HepG2 (cell line): ENCODE results near the gene EAF1. TPM values are rescaled to one million over a fixed set of nuclear protein-coding genes. Genes with fewer than 3 reads are reported as not detected.

Experiments used
- FOXO1 ChIP-seq: sonication (generic); formaldehyde crosslinking; IDR thresholded peaks from 2 replicates; pipeline ENCODE4 v1.4.0; 2020; ENCODE audit warnings: missing genetic modification reagents
- GTF2F1 ChIP-seq: fragments of 150-350 bp; IDR thresholded peaks from 2 replicates; pipeline ENCODE4 v1.6.1; 2014; ENCODE audit warnings: low read length
- HDAC1 ChIP-seq: sonication (generic); formaldehyde crosslinking; IDR thresholded peaks from 2 replicates; pipeline ENCODE4 v1.5.1; 2020; ENCODE audit warnings: mild to moderate bottlenecking, missing genetic modification reagents
- HDAC2 ChIP-seq: sonication (generic); formaldehyde crosslinking; IDR thresholded peaks from 2 replicates; pipeline ENCODE4 v1.4.0; 2020; ENCODE audit warnings: missing genetic modification reagents
- HOXA3 ChIP-seq: sonication (generic); formaldehyde crosslinking; IDR thresholded peaks from 2 replicates; pipeline ENCODE4 v1.5.0; 2020; ENCODE audit warnings: missing genetic modification reagents
- JUND ChIP-seq: sonication (generic); formaldehyde crosslinking; IDR thresholded peaks from 2 replicates; pipeline ENCODE4 v1.8.0; 2022; ENCODE audit warnings: mild to moderate bottlenecking, missing genetic modification reagents
- KLF16 ChIP-seq, 2 experiments: sonication (generic) in 1 of 2; formaldehyde crosslinking in 1 of 2; IDR thresholded peaks; 2 replicates each; pipeline versions ENCODE4 v1.6.1 to v1.8.0; 2016 to 2023; ENCODE audit warnings: missing genetic modification reagents in 2 of 2, missing compliant biosample characterization in 1 of 2
- KLF9 ChIP-seq: IDR thresholded peaks from 2 replicates; pipeline ENCODE4 v1.6.1; 2016; ENCODE audit warnings: low read depth
- MAF1 ChIP-seq: sonication (generic); formaldehyde crosslinking; IDR thresholded peaks from 2 replicates; pipeline ENCODE4 v1.5.0; 2020; ENCODE audit warnings: missing genetic modification reagents, borderline replicate concordance
- MYNN ChIP-seq: sonication (generic); formaldehyde crosslinking; IDR thresholded peaks from 2 replicates; pipeline ENCODE4 v1.4.0; 2020; ENCODE audit warnings: mild to moderate bottlenecking, low read depth, missing genetic modification reagents
- NFKBIZ ChIP-seq: IDR thresholded peaks from 2 replicates; pipeline ENCODE4 v1.6.1; 2018; ENCODE audit warnings: missing genetic modification reagents, missing compliant biosample characterization
- RFX3 ChIP-seq: IDR thresholded peaks from 2 replicates; pipeline ENCODE4 v1.6.1; 2016; ENCODE audit warnings: missing biosample characterization, missing genetic modification reagents
- RXRA ChIP-seq: sonication (generic); formaldehyde crosslinking; IDR thresholded peaks from 2 replicates; pipeline ENCODE4 v1.5.1; 2020; ENCODE audit warnings: missing genetic modification reagents
- TBX3 ChIP-seq: fragments of 450-650 bp; IDR thresholded peaks from 2 replicates; pipeline ENCODE4 v1.6.1; 2017; ENCODE audit warnings: antibody characterized with exemption, mild to moderate bottlenecking, inconsistent platforms, borderline replicate concordance
- TEAD3 ChIP-seq: optimal IDR thresholded peaks from 2 replicates; pipeline ENCODE3; 2016; ENCODE audit warnings: borderline replicate concordance
- ZFP36L1 ChIP-seq: sonication (generic); formaldehyde crosslinking; IDR thresholded peaks from 2 replicates; pipeline ENCODE4 v1.8.0; 2022; ENCODE audit warnings: mild to moderate bottlenecking, missing genetic modification reagents, moderate library complexity
- ZMYM4 ChIP-seq: sonication (generic); formaldehyde crosslinking; IDR thresholded peaks from 2 replicates; pipeline ENCODE4 v1.8.1; 2023; ENCODE audit warnings: mild to moderate bottlenecking, missing genetic modification reagents
- ZNF780A ChIP-seq: sonication (generic); formaldehyde crosslinking; IDR thresholded peaks from 2 replicates; pipeline ENCODE4 v1.8.0; 2022; ENCODE audit warnings: mild to moderate bottlenecking, missing genetic modification reagents, moderate library complexity
- ZSCAN12 ChIP-seq: sonication (generic); formaldehyde crosslinking; IDR thresholded peaks from 2 replicates; pipeline ENCODE4 v1.9.0; 2021; ENCODE audit warnings: mild to moderate bottlenecking, missing genetic modification reagents
- polyA plus RNA-seq, 8 experiments: library from polyadenylated mRNA; depleted of rRNA in 3 of 8; stranded (reverse) in 7 of 8; unstranded in 1 of 8; fragments of >200 nt; fragmentation: Illumina TruSeq in 4 of 8; extraction: Trizol in 4 of 8; gene quantifications; 2 replicates each; pipeline versions ENCODE4 v1.2.1 to v1.2.3, GENCODE V29; 2011 to 2016; ENCODE audit warnings: low read depth in 4 of 8, missing spikeins in 1 of 8, mixed read lengths in 1 of 8; ENCODE audit not compliant: insufficient read depth in 1 of 8
- total RNA-seq, 5 experiments: library from RNA; depleted of rRNA; stranded (reverse); fragments of >200 nt; fragmentation: Illumina TruSeq; extraction: Trizol; gene quantifications; 2 replicates each; pipeline ENCODE4 v1.2.3, GENCODE V29; 2016; ENCODE audit warnings: low read depth in 1 of 5
- TF ChIP-seq, protein P1 (sequence below): IDR thresholded peaks from 2 replicates; pipeline ENCODE4 v1.6.1; 2016; ENCODE audit warnings: low read depth, borderline replicate concordance
- TF ChIP-seq, protein P2 (sequence below): sonication (generic); formaldehyde crosslinking; conservative IDR thresholded peaks from 2 replicates; pipeline ENCODE4 v1.8.1; 2023; ENCODE audit warnings: missing genetic modification reagents
- TF ChIP-seq, protein P3 (sequence below): sonication (generic); formaldehyde crosslinking; IDR thresholded peaks from 2 replicates; pipeline ENCODE4 v1.4.0; 2020; ENCODE audit warnings: mild to moderate bottlenecking, missing genetic modification reagents, borderline replicate concordance
- TF ChIP-seq, protein P4 (sequence below): sonication (generic); formaldehyde crosslinking; IDR thresholded peaks from 2 replicates; pipeline ENCODE4 v1.4.0; 2020; ENCODE audit warnings: missing genetic modification reagents, borderline replicate concordance

Gene EAF1
- total and polyA plus RNA-seq, 2 of the 13 experiments (the other 11 are each of a cell fraction or from before 2014, with no cell fraction given) = 8.1 to 30.0 TPM

DNA sequence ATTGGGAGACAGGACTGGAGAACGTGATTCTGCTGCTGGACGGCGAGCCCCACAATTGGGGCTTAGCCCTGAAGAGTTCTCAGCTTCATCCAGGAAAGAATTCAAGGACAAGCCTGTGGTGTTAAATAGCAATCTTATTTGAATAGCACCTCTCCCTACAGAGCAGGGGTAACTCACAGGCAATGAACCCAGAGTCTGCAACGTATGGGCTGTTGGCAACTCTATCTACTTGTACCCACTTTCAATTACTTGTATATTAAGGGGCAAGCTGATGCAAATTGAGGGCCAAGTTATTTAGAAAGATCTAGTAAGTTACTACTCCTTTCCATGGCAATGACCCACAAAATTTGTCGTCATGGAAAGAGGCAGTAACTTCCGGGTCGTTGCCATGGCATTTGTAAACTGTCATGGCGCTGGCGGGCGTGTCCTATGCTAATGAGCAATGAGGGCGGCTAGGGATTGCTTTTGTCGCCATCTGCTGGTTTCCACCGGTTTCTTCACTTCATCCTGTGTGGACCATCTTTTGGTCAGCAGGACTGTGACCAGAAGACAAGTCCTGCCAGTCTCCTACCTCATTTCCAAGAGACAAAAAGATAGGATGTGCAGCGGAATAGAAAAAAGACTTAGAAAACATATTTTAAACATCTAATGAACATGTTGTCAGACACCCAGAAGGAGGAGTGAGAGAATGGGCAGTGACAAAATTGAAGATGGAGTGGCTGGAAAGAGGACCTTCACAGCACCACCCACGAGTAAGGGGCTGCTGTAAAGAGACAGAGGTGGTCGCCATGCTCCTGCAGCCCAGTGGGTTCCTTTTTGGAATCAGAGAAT lies 49.2 kb upstream of the EAF1 start (continued):
- TF ChIP-seq KLF9 (CRISPR knock-in tag) (no peak), HDAC2 (CRISPR knock-in tag) (peak; percentile 48; the same call in 1 of the 2 replicates), NFKBIZ (CRISPR knock-in tag) (0 out of 2 replicates have a peak, but pooled peaks have one; percentile 50), KLF16 (CRISPR knock-in tag; IDR thresholded peaks at IDR 0.05) (peak in 1 of 2 experiments; percentile 82; a peak in 2 of 4 replicates), HDAC1 (CRISPR knock-in tag) (peak; percentile 59; the same call in 1 of the 2 replicates), ZNF780A (CRISPR knock-in tag) (no peak), JUND (CRISPR knock-in tag) (no peak), GTF2F1 (no peak), TBX3 (no peak), TEAD3 (peak; percentile 55), HOXA3 (CRISPR knock-in tag) (peak; percentile 84; the same call in 1 of the 2 replicates), ZSCAN12 (CRISPR knock-in tag) (no peak), RFX3 (peak; percentile 100), RXRA (CRISPR knock-in tag) (0 out of 2 replicates have a peak, but pooled peaks have one; percentile 22), MYNN (CRISPR knock-in tag) (no peak), FOXO1 (CRISPR knock-in tag) (peak; percentile 20; the same call in 1 of the 2 replicates), ZFP36L1 (no peak), ZMYM4 (CRISPR knock-in tag) (peak; percentile 97), MAF1 (CRISPR knock-in tag) (no peak)
- TF ChIP-seq, protein P1, sequence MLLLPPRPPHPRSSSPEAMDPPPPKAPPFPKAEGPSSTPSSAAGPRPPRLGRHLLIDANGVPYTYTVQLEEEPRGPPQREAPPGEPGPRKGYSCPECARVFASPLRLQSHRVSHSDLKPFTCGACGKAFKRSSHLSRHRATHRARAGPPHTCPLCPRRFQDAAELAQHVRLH = peak; percentile 67; the same call in 1 of the 2 replicates
- TF ChIP-seq, protein P2, sequence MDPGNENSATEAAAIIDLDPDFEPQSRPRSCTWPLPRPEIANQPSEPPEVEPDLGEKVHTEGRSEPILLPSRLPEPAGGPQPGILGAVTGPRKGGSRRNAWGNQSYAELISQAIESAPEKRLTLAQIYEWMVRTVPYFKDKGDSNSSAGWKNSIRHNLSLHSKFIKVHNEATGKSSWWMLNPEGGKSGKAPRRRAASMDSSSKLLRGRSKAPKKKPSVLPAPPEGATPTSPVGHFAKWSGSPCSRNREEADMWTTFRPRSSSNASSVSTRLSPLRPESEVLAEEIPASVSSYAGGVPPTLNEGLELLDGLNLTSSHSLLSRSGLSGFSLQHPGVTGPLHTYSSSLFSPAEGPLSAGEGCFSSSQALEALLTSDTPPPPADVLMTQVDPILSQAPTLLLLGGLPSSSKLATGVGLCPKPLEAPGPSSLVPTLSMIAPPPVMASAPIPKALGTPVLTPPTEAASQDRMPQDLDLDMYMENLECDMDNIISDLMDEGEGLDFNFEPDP (CRISPR knock-in tag) = no peak
- TF ChIP-seq, protein P3, sequence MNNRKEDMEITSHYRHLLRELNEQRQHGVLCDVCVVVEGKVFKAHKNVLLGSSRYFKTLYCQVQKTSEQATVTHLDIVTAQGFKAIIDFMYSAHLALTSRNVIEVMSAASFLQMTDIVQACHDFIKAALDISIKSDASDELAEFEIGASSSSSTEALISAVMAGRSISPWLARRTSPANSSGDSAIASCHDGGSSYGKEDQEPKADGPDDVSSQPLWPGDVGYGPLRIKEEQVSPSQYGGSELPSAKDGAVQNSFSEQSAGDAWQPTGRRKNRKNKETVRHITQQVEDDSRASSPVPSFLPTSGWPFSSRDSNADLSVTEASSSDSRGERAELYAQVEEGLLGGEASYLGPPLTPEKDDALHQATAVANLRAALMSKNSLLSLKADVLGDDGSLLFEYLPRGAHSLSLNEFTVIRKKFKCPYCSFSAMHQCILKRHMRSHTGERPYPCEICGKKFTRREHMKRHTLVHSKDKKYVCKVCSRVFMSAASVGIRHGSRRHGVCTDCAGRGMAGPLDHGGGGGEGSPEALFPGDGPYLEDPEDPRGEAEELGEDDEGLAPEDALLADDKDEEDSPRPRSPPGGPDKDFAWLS (CRISPR knock-in tag) = no peak
- TF ChIP-seq, protein P4, sequence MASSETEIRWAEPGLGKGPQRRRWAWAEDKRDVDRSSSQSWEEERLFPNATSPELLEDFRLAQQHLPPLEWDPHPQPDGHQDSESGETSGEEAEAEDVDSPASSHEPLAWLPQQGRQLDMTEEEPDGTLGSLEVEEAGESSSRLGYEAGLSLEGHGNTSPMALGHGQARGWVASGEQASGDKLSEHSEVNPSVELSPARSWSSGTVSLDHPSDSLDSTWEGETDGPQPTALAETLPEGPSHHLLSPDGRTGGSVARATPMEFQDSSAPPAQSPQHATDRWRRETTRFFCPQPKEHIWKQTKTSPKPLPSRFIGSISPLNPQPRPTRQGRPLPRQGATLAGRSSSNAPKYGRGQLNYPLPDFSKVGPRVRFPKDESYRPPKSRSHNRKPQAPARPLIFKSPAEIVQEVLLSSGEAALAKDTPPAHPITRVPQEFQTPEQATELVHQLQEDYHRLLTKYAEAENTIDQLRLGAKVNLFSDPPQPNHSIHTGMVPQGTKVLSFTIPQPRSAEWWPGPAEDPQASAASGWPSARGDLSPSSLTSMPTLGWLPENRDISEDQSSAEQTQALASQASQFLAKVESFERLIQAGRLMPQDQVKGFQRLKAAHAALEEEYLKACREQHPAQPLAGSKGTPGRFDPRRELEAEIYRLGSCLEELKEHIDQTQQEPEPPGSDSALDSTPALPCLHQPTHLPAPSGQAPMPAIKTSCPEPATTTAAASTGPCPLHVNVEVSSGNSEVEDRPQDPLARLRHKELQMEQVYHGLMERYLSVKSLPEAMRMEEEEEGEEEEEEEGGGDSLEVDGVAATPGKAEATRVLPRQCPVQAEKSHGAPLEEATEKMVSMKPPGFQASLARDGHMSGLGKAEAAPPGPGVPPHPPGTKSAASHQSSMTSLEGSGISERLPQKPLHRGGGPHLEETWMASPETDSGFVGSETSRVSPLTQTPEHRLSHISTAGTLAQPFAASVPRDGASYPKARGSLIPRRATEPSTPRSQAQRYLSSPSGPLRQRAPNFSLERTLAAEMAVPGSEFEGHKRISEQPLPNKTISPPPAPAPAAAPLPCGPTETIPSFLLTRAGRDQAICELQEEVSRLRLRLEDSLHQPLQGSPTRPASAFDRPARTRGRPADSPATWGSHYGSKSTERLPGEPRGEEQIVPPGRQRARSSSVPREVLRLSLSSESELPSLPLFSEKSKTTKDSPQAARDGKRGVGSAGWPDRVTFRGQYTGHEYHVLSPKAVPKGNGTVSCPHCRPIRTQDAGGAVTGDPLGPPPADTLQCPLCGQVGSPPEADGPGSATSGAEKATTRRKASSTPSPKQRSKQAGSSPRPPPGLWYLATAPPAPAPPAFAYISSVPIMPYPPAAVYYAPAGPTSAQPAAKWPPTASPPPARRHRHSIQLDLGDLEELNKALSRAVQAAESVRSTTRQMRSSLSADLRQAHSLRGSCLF (CRISPR knock-in tag) = no peak
